ENCODE measurements around the gene ARAP1. TPM values are rescaled to one million over a fixed set of nuclear protein-coding genes. Genes with fewer than 3 reads are reported as not detected.

Gene ARAP1
- total RNA-seq, 1 donor from 2014 or later, result 20.5 TPM

- Mint-ChIP-seq H3K36me3 (ENCODE audit: unreplicated experiment) (no peaks in the 10 kb centered on the region), H3K27me3 (ENCODE audit: unreplicated experiment) (peaks cover 1% of the 10 kb centered on the region), H3K27ac (ENCODE audit: unreplicated experiment) (no peak overlapping the region), H3K9me3 (ENCODE audit: unreplicated experiment) (peaks cover 2% of the 10 kb centered on the region), H3K4me3 (ENCODE audit: unreplicated experiment) (no peak overlapping the region), H3K4me1 (ENCODE audit: low read depth, unreplicated experiment) (peaks cover 10% of the 10 kb centered on the region)
- no peak for DNase-seq
- TF ChIP-seq CTCF (IDR thresholded peaks at IDR 0.05; ENCODE audit: partially characterized antibody, unreplicated experiment), result no peak
Measured at GRCh38 chr11:72767203-72768062, 15.2 kb upstream of the ARAP1 start.

GRCh38 chr11:72766152-72766902, 14.1 kb upstream of the ARAP1 start:
- Mint-ChIP-seq H3K4me3 (ENCODE audit: unreplicated experiment) (no peak overlapping the region), H3K9me3 (ENCODE audit: unreplicated experiment) (no peaks in the 10 kb centered on the region), H3K27me3 (ENCODE audit: unreplicated experiment) (peaks cover 1% of the 10 kb centered on the region), H3K27ac (ENCODE audit: unreplicated experiment) (no peak overlapping the region), H3K4me1 (ENCODE audit: low read depth, unreplicated experiment) (peaks cover 7% of the 10 kb centered on the region), H3K36me3 (ENCODE audit: unreplicated experiment) (no peaks in the 10 kb centered on the region)
- no peak for TF ChIP-seq CTCF (IDR thresholded peaks at IDR 0.05; ENCODE audit: partially characterized antibody, unreplicated experiment)
- no peak for DNase-seq

- Mint-ChIP-seq H3K27me3 (ENCODE audit: unreplicated experiment) (peaks cover under 1% of the 10 kb centered on the region), H3K9me3 (ENCODE audit: unreplicated experiment) (no peaks in the 10 kb centered on the region), H3K4me3 (ENCODE audit: unreplicated experiment) (no peak overlapping the region), H3K36me3 (ENCODE audit: unreplicated experiment) (no peaks in the 10 kb centered on the region), H3K27ac (ENCODE audit: unreplicated experiment) (no peak overlapping the region), H3K4me1 (ENCODE audit: low read depth, unreplicated experiment) (peaks cover 7% of the 10 kb centered on the region)
- no peak for DNase-seq
- TF ChIP-seq CTCF (IDR thresholded peaks at IDR 0.05; ENCODE audit: partially characterized antibody, unreplicated experiment), result no peak
Measured at GRCh38 chr11:72764503-72764902, 12.3 kb upstream of the ARAP1 start.

GRCh38 chr11:72763823-72764222, 11.6 kb upstream of the ARAP1 start:
- DNase-seq, result no peak
- H3K27me3 Mint-ChIP-seq (ENCODE audit: unreplicated experiment), result peaks cover 3% of the 10 kb centered on the region
- no peak for TF ChIP-seq CTCF (IDR thresholded peaks at IDR 0.05; ENCODE audit: partially characterized antibody, unreplicated experiment)
- no peaks in the 10 kb centered on the region for H3K36me3 Mint-ChIP-seq (ENCODE audit: unreplicated experiment)
- H3K9me3 Mint-ChIP-seq (ENCODE audit: unreplicated experiment), result no peaks in the 10 kb centered on the region
- H3K4me3 Mint-ChIP-seq (ENCODE audit: unreplicated experiment), result no peak overlapping the region
- peaks cover 7% of the 10 kb centered on the region for H3K4me1 Mint-ChIP-seq (ENCODE audit: low read depth, unreplicated experiment)
- no peak overlapping the region for H3K27ac Mint-ChIP-seq (ENCODE audit: unreplicated experiment)

All from glutamatergic neuron (in vitro differentiated cells).